ENCODE results near the gene TANK.
A peak's percentile ranks its signal among the peaks of the same experiment; 100 is the strongest.

The TANK gene, protein sequence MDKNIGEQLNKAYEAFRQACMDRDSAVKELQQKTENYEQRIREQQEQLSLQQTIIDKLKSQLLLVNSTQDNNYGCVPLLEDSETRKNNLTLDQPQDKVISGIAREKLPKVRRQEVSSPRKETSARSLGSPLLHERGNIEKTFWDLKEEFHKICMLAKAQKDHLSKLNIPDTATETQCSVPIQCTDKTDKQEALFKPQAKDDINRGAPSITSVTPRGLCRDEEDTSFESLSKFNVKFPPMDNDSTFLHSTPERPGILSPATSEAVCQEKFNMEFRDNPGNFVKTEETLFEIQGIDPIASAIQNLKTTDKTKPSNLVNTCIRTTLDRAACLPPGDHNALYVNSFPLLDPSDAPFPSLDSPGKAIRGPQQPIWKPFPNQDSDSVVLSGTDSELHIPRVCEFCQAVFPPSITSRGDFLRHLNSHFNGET

DNA sequence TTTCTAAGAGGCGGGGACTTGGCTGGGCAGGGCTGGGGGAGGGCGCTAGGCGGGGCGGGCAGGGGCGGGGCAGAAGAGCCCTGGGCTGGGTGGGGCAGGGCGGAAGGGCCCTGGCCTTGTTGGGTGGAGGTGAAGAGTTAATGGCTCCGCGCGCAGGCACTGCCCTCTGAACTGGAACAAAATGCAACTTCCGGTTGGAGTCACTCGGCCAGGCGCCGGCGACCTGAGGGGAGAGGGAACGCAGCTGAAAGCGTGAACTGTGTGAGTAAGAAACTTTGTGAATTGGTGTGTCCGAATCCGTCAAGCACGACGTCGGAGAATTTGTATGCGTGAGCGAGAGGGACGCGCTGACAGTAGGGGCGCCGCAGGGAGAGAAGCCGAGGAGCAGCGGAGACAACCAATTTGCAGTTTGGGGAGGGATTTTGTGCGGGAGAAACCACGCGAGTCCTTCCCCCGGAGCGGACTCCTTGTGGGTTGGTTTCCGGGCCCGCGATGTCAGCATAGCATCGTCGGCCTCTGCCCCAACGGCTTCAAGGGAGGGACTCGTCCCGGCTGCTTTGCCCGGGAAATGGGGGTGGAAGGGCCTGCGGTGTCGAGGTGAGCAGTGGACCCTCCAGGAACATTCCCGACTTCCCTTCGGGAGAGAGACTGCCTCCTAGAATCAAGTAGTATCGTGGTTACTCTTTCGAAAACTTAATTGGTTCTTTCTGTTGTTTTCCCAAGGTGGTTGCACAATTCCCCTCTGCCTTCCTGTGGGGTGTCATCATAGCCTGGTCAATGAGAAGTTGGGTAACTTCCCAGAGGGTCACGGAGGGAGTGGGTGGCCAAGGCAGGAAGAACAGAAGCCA, at the start of gene TANK:
TSS of gene TANK (plus strand) at position 203 of the 848 bp plus-strand sequence. CDS start 19,235 bp downstream, outside the sequence.
- ATAC-seq, result peak; percentile 97
- TF ChIP-seq ZNF70 (CRISPR knock-in tag; IDR thresholded peaks at IDR 0.05) (no peak), SNAI2 (CRISPR knock-in tag; IDR thresholded peaks at IDR 0.05) (no peak), ZNF565 (CRISPR knock-in tag; conservative IDR thresholded peaks at IDR 0.05; ENCODE audit: low read depth) (no peak), ESRRG (CRISPR knock-in tag; IDR thresholded peaks at IDR 0.05) (no peak), ZFP30 (CRISPR knock-in tag; IDR thresholded peaks at IDR 0.05) (no peak)
- TF ChIP-seq, protein P1, sequence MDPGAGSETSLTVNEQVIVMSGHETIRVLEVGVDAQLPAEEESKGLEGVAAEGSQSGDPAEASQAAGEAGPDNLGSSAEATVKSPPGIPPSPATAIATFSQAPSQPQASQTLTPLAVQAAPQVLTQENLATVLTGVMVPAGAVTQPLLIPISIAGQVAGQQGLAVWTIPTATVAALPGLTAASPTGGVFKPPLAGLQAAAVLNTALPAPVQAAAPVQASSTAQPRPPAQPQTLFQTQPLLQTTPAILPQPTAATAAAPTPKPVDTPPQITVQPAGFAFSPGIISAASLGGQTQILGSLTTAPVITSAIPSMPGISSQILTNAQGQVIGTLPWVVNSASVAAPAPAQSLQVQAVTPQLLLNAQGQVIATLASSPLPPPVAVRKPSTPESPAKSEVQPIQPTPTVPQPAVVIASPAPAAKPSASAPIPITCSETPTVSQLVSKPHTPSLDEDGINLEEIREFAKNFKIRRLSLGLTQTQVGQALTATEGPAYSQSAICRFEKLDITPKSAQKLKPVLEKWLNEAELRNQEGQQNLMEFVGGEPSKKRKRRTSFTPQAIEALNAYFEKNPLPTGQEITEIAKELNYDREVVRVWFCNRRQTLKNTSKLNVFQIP (CRISPR knock-in tag; IDR thresholded peaks at IDR 0.05; ENCODE audit: borderline replicate concordance, low read depth), result no peak
- TF ChIP-seq, protein P2, sequence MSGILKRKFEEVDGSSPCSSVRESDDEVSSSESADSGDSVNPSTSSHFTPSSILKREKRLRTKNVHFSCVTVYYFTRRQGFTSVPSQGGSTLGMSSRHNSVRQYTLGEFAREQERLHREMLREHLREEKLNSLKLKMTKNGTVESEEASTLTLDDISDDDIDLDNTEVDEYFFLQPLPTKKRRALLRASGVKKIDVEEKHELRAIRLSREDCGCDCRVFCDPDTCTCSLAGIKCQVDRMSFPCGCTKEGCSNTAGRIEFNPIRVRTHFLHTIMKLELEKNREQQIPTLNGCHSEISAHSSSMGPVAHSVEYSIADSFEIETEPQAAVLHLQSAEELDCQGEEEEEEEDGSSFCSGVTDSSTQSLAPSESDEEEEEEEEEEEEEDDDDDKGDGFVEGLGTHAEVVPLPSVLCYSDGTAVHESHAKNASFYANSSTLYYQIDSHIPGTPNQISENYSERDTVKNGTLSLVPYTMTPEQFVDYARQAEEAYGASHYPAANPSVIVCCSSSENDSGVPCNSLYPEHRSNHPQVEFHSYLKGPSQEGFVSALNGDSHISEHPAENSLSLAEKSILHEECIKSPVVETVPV (CRISPR knock-in tag; IDR thresholded peaks at IDR 0.05), result no peak
- TF ChIP-seq, protein P3, sequence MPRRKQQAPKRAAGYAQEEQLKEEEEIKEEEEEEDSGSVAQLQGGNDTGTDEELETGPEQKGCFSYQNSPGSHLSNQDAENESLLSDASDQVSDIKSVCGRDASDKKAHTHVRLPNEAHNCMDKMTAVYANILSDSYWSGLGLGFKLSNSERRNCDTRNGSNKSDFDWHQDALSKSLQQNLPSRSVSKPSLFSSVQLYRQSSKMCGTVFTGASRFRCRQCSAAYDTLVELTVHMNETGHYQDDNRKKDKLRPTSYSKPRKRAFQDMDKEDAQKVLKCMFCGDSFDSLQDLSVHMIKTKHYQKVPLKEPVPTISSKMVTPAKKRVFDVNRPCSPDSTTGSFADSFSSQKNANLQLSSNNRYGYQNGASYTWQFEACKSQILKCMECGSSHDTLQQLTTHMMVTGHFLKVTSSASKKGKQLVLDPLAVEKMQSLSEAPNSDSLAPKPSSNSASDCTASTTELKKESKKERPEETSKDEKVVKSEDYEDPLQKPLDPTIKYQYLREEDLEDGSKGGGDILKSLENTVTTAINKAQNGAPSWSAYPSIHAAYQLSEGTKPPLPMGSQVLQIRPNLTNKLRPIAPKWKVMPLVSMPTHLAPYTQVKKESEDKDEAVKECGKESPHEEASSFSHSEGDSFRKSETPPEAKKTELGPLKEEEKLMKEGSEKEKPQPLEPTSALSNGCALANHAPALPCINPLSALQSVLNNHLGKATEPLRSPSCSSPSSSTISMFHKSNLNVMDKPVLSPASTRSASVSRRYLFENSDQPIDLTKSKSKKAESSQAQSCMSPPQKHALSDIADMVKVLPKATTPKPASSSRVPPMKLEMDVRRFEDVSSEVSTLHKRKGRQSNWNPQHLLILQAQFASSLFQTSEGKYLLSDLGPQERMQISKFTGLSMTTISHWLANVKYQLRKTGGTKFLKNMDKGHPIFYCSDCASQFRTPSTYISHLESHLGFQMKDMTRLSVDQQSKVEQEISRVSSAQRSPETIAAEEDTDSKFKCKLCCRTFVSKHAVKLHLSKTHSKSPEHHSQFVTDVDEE (CRISPR knock-in tag; IDR thresholded peaks at IDR 0.05), result no peak

DNA sequence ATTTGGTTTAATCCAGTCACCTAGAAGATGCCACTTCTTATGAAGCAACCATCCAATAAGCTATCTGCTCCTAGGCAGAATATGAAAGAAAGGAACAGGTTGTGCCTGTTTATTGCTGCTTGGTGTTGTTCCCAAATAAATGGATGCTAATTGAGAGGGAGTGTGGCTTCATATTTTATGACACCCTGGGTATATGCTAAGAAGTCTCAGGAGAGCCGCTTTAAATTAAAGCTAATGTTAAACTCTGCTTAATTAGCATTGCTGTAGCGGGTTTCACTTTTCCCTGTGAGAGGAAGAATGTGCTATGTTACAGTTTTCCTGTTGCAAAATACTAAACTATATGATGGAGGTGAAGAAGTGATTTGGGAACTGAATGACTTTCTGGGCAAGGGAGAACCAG, 48.7 kb upstream of the TANK start:
- no peak for ATAC-seq
- TF ChIP-seq ZFP30 (CRISPR knock-in tag; IDR thresholded peaks at IDR 0.05), result no peak
- no peak for TF ChIP-seq BACH2 (CRISPR knock-in tag; IDR thresholded peaks at IDR 0.05; ENCODE audit: borderline replicate concordance)

DNA sequence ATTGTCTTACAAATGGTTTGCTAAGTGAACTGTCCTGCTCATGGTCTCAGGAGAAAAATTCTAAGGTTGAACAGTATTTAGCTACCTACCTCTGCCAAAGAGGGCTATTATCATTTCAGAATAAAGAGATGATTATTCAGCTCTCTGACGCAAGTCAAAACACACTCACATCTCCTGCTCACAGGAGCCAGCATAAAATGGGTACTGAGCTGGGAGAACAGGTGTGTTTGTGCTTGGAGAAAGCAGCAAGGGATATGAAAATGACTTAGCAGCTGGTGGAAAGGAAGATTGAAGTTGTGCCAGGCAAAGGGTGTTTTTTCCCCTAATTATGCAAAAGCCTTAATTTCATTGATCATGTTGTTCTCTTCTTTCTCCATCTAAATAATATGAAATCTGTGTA, 47.3 kb upstream of the TANK start:
- no peak for ATAC-seq
- TF ChIP-seq TCF4 (CRISPR knock-in tag; IDR thresholded peaks at IDR 0.05; ENCODE audit: borderline replicate concordance), result no peak
- no peak for TF ChIP-seq ESRRG (CRISPR knock-in tag; IDR thresholded peaks at IDR 0.05)
- no peak for TF ChIP-seq ZNF565 (CRISPR knock-in tag; conservative IDR thresholded peaks at IDR 0.05; ENCODE audit: low read depth)
- TF ChIP-seq, protein P4, sequence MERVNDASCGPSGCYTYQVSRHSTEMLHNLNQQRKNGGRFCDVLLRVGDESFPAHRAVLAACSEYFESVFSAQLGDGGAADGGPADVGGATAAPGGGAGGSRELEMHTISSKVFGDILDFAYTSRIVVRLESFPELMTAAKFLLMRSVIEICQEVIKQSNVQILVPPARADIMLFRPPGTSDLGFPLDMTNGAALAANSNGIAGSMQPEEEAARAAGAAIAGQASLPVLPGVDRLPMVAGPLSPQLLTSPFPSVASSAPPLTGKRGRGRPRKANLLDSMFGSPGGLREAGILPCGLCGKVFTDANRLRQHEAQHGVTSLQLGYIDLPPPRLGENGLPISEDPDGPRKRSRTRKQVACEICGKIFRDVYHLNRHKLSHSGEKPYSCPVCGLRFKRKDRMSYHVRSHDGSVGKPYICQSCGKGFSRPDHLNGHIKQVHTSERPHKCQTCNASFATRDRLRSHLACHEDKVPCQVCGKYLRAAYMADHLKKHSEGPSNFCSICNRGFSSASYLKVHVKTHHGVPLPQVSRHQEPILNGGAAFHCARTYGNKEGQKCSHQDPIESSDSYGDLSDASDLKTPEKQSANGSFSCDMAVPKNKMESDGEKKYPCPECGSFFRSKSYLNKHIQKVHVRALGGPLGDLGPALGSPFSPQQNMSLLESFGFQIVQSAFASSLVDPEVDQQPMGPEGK (CRISPR knock-in tag; IDR thresholded peaks at IDR 0.05; ENCODE audit: borderline replicate concordance), result no peak
- TF ChIP-seq PPARA (CRISPR knock-in tag; IDR thresholded peaks at IDR 0.05; ENCODE audit: borderline replicate concordance), result no peak
- no peak for TF ChIP-seq SNAI2 (CRISPR knock-in tag; IDR thresholded peaks at IDR 0.05)
- TF ChIP-seq ZFP30 (CRISPR knock-in tag; IDR thresholded peaks at IDR 0.05), result no peak
- no peak for TF ChIP-seq ARNTL (CRISPR knock-in tag; IDR thresholded peaks at IDR 0.05; ENCODE audit: borderline replicate concordance, low read depth)
- TF ChIP-seq GLIS3 (CRISPR knock-in tag; IDR thresholded peaks at IDR 0.05), result no peak
- TF ChIP-seq BACH2 (CRISPR knock-in tag; IDR thresholded peaks at IDR 0.05; ENCODE audit: borderline replicate concordance), result no peak

DNA sequence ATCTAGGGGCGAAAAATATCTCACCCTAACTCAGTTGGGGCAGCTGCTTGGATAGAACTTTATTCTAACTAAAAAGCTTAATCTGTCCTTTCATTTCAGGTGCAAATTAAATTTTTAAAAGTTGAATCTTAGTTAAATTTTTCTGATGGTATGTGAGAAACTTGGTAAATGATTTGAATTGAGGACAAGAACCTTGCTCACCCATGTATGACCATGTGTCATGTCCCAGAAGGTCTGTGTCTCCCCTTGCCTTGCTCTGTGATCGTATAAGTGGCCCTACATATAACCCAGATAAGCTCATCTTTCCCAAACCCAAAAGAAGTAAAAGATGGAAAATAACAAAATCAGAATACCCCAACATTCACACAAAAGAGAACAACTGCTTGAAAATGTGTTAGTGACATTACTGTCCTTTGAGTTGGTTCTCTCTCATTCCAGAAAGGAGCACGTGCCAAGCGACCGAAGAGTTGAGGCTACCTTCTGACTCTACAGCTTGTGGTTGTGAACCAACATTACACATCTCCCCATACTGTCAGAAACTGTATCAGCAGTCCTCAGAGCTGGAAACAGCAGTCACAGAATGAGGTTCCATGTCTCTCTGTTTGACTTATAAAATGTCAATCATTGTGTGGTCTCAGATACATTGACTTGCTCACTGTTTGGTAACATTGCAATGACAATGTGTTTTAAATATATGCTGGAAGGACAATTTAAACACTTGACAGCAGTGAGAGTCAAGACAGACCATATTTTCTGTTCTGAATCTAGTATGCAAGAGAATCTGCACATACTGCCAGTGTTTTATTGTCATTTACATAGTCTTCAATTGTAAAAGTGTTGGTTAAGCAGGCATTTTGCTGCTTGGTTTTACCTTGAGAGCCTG, 46.3 kb upstream of the TANK start:
- ATAC-seq, result no peak
- no peak for TF ChIP-seq ZNF565 (CRISPR knock-in tag; conservative IDR thresholded peaks at IDR 0.05; ENCODE audit: low read depth)
- no peak for TF ChIP-seq BACH2 (CRISPR knock-in tag; IDR thresholded peaks at IDR 0.05; ENCODE audit: borderline replicate concordance)
- no peak for TF ChIP-seq ESRRG (CRISPR knock-in tag; IDR thresholded peaks at IDR 0.05)
- TF ChIP-seq SNAI2 (CRISPR knock-in tag; IDR thresholded peaks at IDR 0.05), result no peak
- TF ChIP-seq ZNF8 (CRISPR knock-in tag; IDR thresholded peaks at IDR 0.05), result no peak
- TF ChIP-seq ZC3H10 (CRISPR knock-in tag; IDR thresholded peaks at IDR 0.05), result no peak
- TF ChIP-seq, protein P3 (CRISPR knock-in tag; IDR thresholded peaks at IDR 0.05), result no peak
- TF ChIP-seq GLIS3 (CRISPR knock-in tag; IDR thresholded peaks at IDR 0.05), result no peak
- TF ChIP-seq, protein P5, sequence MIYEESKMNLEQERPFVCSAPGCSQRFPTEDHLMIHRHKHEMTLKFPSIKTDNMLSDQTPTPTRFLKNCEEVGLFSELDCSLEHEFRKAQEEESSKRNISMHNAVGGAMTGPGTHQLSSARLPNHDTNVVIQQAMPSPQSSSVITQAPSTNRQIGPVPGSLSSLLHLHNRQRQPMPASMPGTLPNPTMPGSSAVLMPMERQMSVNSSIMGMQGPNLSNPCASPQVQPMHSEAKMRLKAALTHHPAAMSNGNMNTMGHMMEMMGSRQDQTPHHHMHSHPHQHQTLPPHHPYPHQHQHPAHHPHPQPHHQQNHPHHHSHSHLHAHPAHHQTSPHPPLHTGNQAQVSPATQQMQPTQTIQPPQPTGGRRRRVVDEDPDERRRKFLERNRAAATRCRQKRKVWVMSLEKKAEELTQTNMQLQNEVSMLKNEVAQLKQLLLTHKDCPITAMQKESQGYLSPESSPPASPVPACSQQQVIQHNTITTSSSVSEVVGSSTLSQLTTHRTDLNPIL (CRISPR knock-in tag; IDR thresholded peaks at IDR 0.05; ENCODE audit: low read depth), result no peak
- no peak for TF ChIP-seq ISL1 (CRISPR knock-in tag; IDR thresholded peaks at IDR 0.05)
- no peak for TF ChIP-seq ZFP30 (CRISPR knock-in tag; IDR thresholded peaks at IDR 0.05)
